HepG2 (cell line): ENCODE measurements around the gene HS6ST1. TPM values are rescaled to one million over a fixed set of nuclear protein-coding genes. Genes with fewer than 3 reads are reported as not detected.
A peak's percentile ranks its signal among the peaks of the same experiment; 100 is the strongest.

Experiments
- AGO2 ChIP-seq: fragments of 200-400 bp; formaldehyde crosslinking; optimal IDR thresholded peaks from 2 replicates; pipeline ENCODE3; 2017; ENCODE audit warnings: mild to moderate bottlenecking, low read depth, low read length, moderate library complexity
- ATF5 ChIP-seq: sonication (generic); formaldehyde crosslinking; IDR thresholded peaks from 2 replicates; pipeline ENCODE4 v1.4.0; 2020; ENCODE audit warnings: mild to moderate bottlenecking, low read depth, missing genetic modification reagents
- BORCS8-MEF2B ChIP-seq: sonication (generic); formaldehyde crosslinking; IDR thresholded peaks from 2 replicates; pipeline ENCODE4 v1.8.0; 2022; ENCODE audit warnings: mild to moderate bottlenecking, missing genetic modification reagents
- EED ChIP-seq: sonication (generic); formaldehyde crosslinking; IDR thresholded peaks from 2 replicates; pipeline ENCODE4 v1.5.0; 2020; ENCODE audit warnings: mild to moderate bottlenecking, missing genetic modification reagents
- GPN1 ChIP-seq: sonication (generic); formaldehyde crosslinking; IDR thresholded peaks from 2 replicates; pipeline ENCODE4 v1.5.1; 2020; ENCODE audit warnings: missing genetic modification reagents, borderline replicate concordance
- GRHL1 ChIP-seq: sonication (generic); formaldehyde crosslinking; conservative IDR thresholded peaks from 2 replicates; pipeline ENCODE4 v1.8.0; 2022; ENCODE audit warnings: missing genetic modification reagents
- HCFC1 ChIP-seq: fragments of 150-350 bp; IDR thresholded peaks from 2 replicates; pipeline ENCODE4 v1.6.1; 2014; ENCODE audit warnings: low read depth, low read length
- HNRNPLL ChIP-seq: fragments of 200-400 bp; formaldehyde crosslinking; IDR thresholded peaks from 2 replicates; pipeline ENCODE4 v1.6.1; 2017; ENCODE audit warnings: mild to moderate bottlenecking, low read depth, low read length; ENCODE audit not compliant: poor library complexity, severe bottlenecking
- KAT2B ChIP-seq: fragments of 150-350 bp; IDR thresholded peaks from 2 replicates; pipeline ENCODE4 v1.6.1; 2014; ENCODE audit warnings: low read depth, low read length, borderline replicate concordance
- KMT2A ChIP-seq: sonication (generic); formaldehyde crosslinking; IDR thresholded peaks from 2 replicates; pipeline ENCODE4 v1.4.0; 2020; ENCODE audit warnings: missing genetic modification reagents
- RFXANK ChIP-seq: IDR thresholded peaks from 2 replicates; pipeline ENCODE4 v1.6.1; 2016
- TBX2 ChIP-seq: sonication (generic); formaldehyde crosslinking; IDR thresholded peaks from 2 replicates; pipeline ENCODE4 v1.5.0; 2020; ENCODE audit warnings: missing genetic modification reagents, mild to moderate bottlenecking, borderline replicate concordance
- ZFX ChIP-seq: sonication (generic); formaldehyde crosslinking; IDR thresholded peaks from 2 replicates; pipeline ENCODE4 v1.4.0; 2020; ENCODE audit warnings: mild to moderate bottlenecking, low read depth, missing genetic modification reagents, moderate library complexity
- ZMAT3 ChIP-seq: sonication (generic); formaldehyde crosslinking; conservative IDR thresholded peaks from 2 replicates; pipeline ENCODE4 v1.7.0; 2021; ENCODE audit warnings: missing genetic modification reagents
- ZNF800 ChIP-seq: sonication (generic); formaldehyde crosslinking; IDR thresholded peaks from 2 replicates; pipeline ENCODE4 v1.4.0; 2020; ENCODE audit warnings: missing genetic modification reagents
- polyA plus RNA-seq, 8 experiments: library from polyadenylated mRNA; depleted of rRNA in 3 of 8; stranded (reverse) in 7 of 8; unstranded in 1 of 8; fragments of >200 nt; fragmentation: Illumina TruSeq in 4 of 8; extraction: Trizol in 4 of 8; gene quantifications; 2 replicates each; pipeline versions ENCODE4 v1.2.1 to v1.2.3, GENCODE V29; 2011 to 2016; ENCODE audit warnings: low read depth in 4 of 8, missing spikeins in 1 of 8, mixed read lengths in 1 of 8; ENCODE audit not compliant: insufficient read depth in 1 of 8
- total RNA-seq, 5 experiments: library from RNA; depleted of rRNA; stranded (reverse); fragments of >200 nt; fragmentation: Illumina TruSeq; extraction: Trizol; gene quantifications; 2 replicates each; pipeline ENCODE4 v1.2.3, GENCODE V29; 2016; ENCODE audit warnings: low read depth in 1 of 5
- TF ChIP-seq, protein P1 (sequence below): sonication (generic); formaldehyde crosslinking; IDR thresholded peaks from 2 replicates; pipeline ENCODE4 v1.9.0; 2021; ENCODE audit warnings: missing genetic modification reagents, borderline replicate concordance
- TF ChIP-seq, protein P2 (sequence below): sonication (generic); formaldehyde crosslinking; IDR thresholded peaks from 2 replicates; pipeline ENCODE4 v1.9.0; 2022; ENCODE audit warnings: low read depth, missing genetic modification reagents
- TF ChIP-seq, protein P3 (sequence below): sonication (generic); formaldehyde crosslinking; IDR thresholded peaks from 2 replicates; pipeline ENCODE4 v1.5.0; 2020; ENCODE audit warnings: mild to moderate bottlenecking, missing genetic modification reagents

HS6ST1 gene
- total and polyA plus RNA-seq, 2 of the 13 experiments (the other 11 are each of a cell fraction or from before 2014, with no cell fraction given), result 34.5 to 84.6 TPM

- peak; percentile 74 for TF ChIP-seq KMT2A
- no peak for TF ChIP-seq HNRNPLL
- TF ChIP-seq TBX2, result peak; percentile 76; the same call in 1 of the 2 replicates
- TF ChIP-seq AGO2, result peak; percentile 59
- TF ChIP-seq ZMAT3 (CRISPR knock-in tag), result peak; percentile 76
- TF ChIP-seq KAT2B, result no peak
- TF ChIP-seq, protein P1, sequence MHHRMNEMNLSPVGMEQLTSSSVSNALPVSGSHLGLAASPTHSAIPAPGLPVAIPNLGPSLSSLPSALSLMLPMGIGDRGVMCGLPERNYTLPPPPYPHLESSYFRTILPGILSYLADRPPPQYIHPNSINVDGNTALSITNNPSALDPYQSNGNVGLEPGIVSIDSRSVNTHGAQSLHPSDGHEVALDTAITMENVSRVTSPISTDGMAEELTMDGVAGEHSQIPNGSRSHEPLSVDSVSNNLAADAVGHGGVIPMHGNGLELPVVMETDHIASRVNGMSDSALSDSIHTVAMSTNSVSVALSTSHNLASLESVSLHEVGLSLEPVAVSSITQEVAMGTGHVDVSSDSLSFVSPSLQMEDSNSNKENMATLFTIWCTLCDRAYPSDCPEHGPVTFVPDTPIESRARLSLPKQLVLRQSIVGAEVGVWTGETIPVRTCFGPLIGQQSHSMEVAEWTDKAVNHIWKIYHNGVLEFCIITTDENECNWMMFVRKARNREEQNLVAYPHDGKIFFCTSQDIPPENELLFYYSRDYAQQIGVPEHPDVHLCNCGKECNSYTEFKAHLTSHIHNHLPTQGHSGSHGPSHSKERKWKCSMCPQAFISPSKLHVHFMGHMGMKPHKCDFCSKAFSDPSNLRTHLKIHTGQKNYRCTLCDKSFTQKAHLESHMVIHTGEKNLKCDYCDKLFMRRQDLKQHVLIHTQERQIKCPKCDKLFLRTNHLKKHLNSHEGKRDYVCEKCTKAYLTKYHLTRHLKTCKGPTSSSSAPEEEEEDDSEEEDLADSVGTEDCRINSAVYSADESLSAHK (CRISPR knock-in tag), result no peak
- peak; percentile 67; the same call in 1 of the 2 replicates for TF ChIP-seq ZFX (CRISPR knock-in tag)
- no peak for TF ChIP-seq RFXANK (CRISPR knock-in tag)
- TF ChIP-seq, protein P2, sequence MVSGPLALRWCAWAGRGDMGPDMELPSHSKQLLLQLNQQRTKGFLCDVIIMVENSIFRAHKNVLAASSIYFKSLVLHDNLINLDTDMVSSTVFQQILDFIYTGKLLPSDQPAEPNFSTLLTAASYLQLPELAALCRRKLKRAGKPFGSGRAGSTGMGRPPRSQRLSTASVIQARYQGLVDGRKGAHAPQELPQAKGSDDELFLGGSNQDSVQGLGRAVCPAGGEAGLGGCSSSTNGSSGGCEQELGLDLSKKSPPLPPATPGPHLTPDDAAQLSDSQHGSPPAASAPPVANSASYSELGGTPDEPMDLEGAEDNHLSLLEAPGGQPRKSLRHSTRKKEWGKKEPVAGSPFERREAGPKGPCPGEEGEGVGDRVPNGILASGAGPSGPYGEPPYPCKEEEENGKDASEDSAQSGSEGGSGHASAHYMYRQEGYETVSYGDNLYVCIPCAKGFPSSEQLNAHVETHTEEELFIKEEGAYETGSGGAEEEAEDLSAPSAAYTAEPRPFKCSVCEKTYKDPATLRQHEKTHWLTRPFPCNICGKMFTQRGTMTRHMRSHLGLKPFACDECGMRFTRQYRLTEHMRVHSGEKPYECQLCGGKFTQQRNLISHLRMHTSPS (CRISPR knock-in tag), result no peak
- TF ChIP-seq BORCS8-MEF2B, result peak; percentile 79; the same call in 1 of the 2 replicates
- no peak for TF ChIP-seq GPN1
- TF ChIP-seq, protein P3, sequence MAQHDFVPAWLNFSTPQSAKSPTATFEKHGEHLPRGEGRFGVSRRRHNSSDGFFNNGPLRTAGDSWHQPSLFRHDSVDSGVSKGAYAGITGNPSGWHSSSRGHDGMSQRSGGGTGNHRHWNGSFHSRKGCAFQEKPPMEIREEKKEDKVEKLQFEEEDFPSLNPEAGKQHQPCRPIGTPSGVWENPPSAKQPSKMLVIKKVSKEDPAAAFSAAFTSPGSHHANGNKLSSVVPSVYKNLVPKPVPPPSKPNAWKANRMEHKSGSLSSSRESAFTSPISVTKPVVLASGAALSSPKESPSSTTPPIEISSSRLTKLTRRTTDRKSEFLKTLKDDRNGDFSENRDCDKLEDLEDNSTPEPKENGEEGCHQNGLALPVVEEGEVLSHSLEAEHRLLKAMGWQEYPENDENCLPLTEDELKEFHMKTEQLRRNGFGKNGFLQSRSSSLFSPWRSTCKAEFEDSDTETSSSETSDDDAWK (CRISPR knock-in tag), result no peak
- TF ChIP-seq ZNF800 (CRISPR knock-in tag), result peak; percentile 67; the same call in 1 of the 2 replicates
- TF ChIP-seq EED (CRISPR knock-in tag), result no peak
- TF ChIP-seq GRHL1 (CRISPR knock-in tag), result no peak
- TF ChIP-seq ATF5 (CRISPR knock-in tag), result no peak
- TF ChIP-seq HCFC1, result no peak
Observed at GRCh38 chr2:128306081-128306930, 12.4 kb downstream of the HS6ST1 start (continued).
